Right lobe of liver (tissue), 4 donors: ENCODE measurements around the gene PLCXD3.

Experiments
- POLR2A ChIP-seq: fragments of 450-650 bp; IDR thresholded peaks from one replicate; pipeline ENCODE4 v1.6.1; 2017; ENCODE audit warnings: antibody characterized with exemption, mild to moderate bottlenecking
- TF ChIP-seq, protein P1 (sequence below), 4 donors: fragments of 200-600 bp in 3 of 4; fragments of 450-650 bp in 1 of 4; IDR thresholded peaks; one replicate each; pipeline versions ENCODE4 v1.5.1 to v1.8.0; 2016 to 2022; ENCODE audit warnings: antibody characterized with exemption in 4 of 4, mild to moderate bottlenecking in 2 of 4
- donor health status: DM: no; HTN: no; CAD: no.
- donor health status: DM: no; HTN: no; CAD: no.
- donor health status: DM: no; HTN: yes; CAD: no.

DNA sequence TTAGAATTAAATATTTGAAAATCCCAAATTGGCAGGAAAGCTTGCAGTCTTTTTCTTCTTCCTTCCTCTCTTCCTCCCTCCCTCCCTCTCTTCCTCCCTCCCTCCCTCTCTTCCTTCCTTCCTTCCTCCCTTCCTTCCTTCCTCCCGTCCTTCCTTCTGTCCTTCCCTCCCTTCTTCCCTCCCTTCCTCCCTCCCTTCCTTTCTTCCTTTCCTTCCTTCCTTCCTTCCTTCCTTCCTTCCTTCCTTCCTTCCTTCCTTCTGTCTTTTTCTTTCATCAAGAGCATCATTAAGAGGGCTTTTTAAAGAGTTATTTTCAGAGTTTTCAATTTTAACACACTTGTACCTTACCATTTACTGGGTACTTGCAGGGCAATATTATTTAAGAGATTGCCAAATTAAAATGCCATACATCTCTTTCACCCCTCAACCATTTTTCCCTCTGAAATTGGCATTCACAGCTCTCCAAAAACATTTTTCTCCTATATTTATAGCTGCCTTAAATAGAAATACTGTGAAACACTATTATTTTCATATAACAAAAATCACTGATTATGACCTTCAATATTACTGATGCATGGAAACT lies 197.8 kb downstream of the PLCXD3 start:
- TF ChIP-seq, protein P1, sequence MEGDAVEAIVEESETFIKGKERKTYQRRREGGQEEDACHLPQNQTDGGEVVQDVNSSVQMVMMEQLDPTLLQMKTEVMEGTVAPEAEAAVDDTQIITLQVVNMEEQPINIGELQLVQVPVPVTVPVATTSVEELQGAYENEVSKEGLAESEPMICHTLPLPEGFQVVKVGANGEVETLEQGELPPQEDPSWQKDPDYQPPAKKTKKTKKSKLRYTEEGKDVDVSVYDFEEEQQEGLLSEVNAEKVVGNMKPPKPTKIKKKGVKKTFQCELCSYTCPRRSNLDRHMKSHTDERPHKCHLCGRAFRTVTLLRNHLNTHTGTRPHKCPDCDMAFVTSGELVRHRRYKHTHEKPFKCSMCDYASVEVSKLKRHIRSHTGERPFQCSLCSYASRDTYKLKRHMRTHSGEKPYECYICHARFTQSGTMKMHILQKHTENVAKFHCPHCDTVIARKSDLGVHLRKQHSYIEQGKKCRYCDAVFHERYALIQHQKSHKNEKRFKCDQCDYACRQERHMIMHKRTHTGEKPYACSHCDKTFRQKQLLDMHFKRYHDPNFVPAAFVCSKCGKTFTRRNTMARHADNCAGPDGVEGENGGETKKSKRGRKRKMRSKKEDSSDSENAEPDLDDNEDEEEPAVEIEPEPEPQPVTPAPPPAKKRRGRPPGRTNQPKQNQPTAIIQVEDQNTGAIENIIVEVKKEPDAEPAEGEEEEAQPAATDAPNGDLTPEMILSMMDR (IDR thresholded peaks at IDR 0.05), result no peak
- no peak for TF ChIP-seq POLR2A
